Gastroesophageal sphincter (tissue), 4 donors: Measurements from ENCODE around the gene PCBD2. TPM values are rescaled to one million over a fixed set of nuclear protein-coding genes. Genes with fewer than 3 reads are reported as not detected.
"Not testable (repeated sequence)": the region's sequence is repeated elsewhere in the genome, so short reads cannot be mapped to it uniquely, and the experiment has no call there.

Source experiments
- ATAC-seq: fragments of 150-250 bp; one replicate; pipeline ENCODE4 v1.9.1; 2016; ENCODE audit warnings: mild to moderate bottlenecking, moderate library complexity
- H3K27ac ChIP-seq, 4 donors: fragments of 200-600 bp; sonication (generic) in 3 of 4; 1 replicate in 3 of 4; 2 replicates in 1 of 4; pipeline ENCODE4 v1.5.1; 2016 to 2019
- H3K27me3 ChIP-seq: fragments of 200-600 bp; sonication (generic); one replicate; pipeline ENCODE4 v1.5.1; 2019
- H3K36me3 ChIP-seq, 2 donors: fragments of 200-600 bp; sonication (generic); one replicate each; pipeline ENCODE4 v1.5.1; 2019; ENCODE audit warnings: control low read depth in 1 of 2
- H3K4me1 ChIP-seq, 3 donors: fragments of 200-600 bp; sonication (generic); 1 replicate in 2 of 3; 2 replicates in 1 of 3; pipeline ENCODE4 v1.5.1; 2016 to 2019; ENCODE audit warnings: control low read depth in 2 of 3
- H3K4me3 ChIP-seq, 2 donors: fragments of 200-600 bp; sonication (generic); one replicate each; pipeline ENCODE4 v1.5.1; 2019; ENCODE audit warnings: mild to moderate bottlenecking in 1 of 2, moderate library complexity in 1 of 2
- H3K9me3 ChIP-seq, 3 donors: fragments of 200-600 bp; sonication (generic); one replicate each; pipeline ENCODE4 v1.5.1; 2017 to 2019; ENCODE audit warnings: control low read depth in 2 of 3
- CTCF ChIP-seq, 4 experiments: fragments of 200-600 bp in 2 of 4; fragments of 450-650 bp in 2 of 4; sonication (generic) in 1 of 4; IDR thresholded peaks; one replicate each; pipeline ENCODE4 v1.5.1; 2017 to 2019; ENCODE audit warnings: antibody characterized with exemption in 4 of 4, mild to moderate bottlenecking in 2 of 4, moderate library complexity in 2 of 4
- EP300 ChIP-seq: sonication (generic); formaldehyde crosslinking; IDR thresholded peaks from one replicate; pipeline ENCODE4 v1.6.1; 2017; ENCODE audit warnings: antibody characterized with exemption, mild to moderate bottlenecking
- POLR2A ChIP-seq, 2 donors: fragments of 450-650 bp; IDR thresholded peaks; one replicate each; pipeline ENCODE4 v1.6.1; 2017; ENCODE audit warnings: antibody characterized with exemption in 2 of 2, mild to moderate bottlenecking in 2 of 2, moderate library complexity in 1 of 2
- POLR2AphosphoS5 ChIP-seq: sonication (generic); formaldehyde crosslinking; IDR thresholded peaks from one replicate; pipeline ENCODE4 v1.6.1; 2017; ENCODE audit warnings: antibody characterized with exemption
- WGBS, 2 donors: methylation state at CpG; one replicate each; pipeline ENCODE4 v1.1.5; 2018; ENCODE audit warnings: low coverage in 1 of 2; 5-methylcytosine and 5-hydroxymethylcytosine counted together
- total RNA-seq, 4 donors: library from RNA; depleted of rRNA; stranded (reverse); fragments of >200 nt; gene quantifications; one replicate each; pipeline ENCODE4 v1.1.0, GENCODE V29; 2016

PCBD2 gene
- total RNA-seq, 4 donors from 2014 or later = 8.3 to 10.8 (median 9.5) TPM

GRCh38 chr5:134992148-134992547, 87.2 kb downstream of the PCBD2 start:
- 95 to 100% methylated on average over 1 to 2 of the region's 5 CpGs for WGBS, 2 donors
- no peak overlapping the region for H3K27ac ChIP-seq
- peaks cover 0 to 9% (median 0%) of the 10 kb centered on the region in 3 donors for H3K4me1 ChIP-seq
- H3K9me3 ChIP-seq = no peaks in the 10 kb centered on the region
- no peak for ATAC-seq
- no peak overlapping the region for H3K4me3 ChIP-seq
- no peak for TF ChIP-seq POLR2AphosphoS5
- no peak for TF ChIP-seq POLR2A (IDR thresholded peaks at IDR 0.05)
- TF ChIP-seq CTCF (IDR thresholded peaks at IDR 0.05) = no peak
- no peak for TF ChIP-seq EP300
- H3K36me3 ChIP-seq = no peaks in the 10 kb centered on the region
- H3K27me3 ChIP-seq = no peaks in the 10 kb centered on the region

GRCh38 chr5:134993161-134993560, 88.2 kb downstream of the PCBD2 start:
- TF ChIP-seq POLR2AphosphoS5 (no peak), CTCF (IDR thresholded peaks at IDR 0.05) (no peak), POLR2A (IDR thresholded peaks at IDR 0.05) (no peak), EP300 (no peak)
- Histone ChIP-seq H3K27ac (no peak overlapping the region), H3K36me3 (no peaks in the 10 kb centered on the region), H3K9me3 (no peaks in the 10 kb centered on the region), H3K4me1 (peaks cover 0 to 9% (median 0%) of the 10 kb centered on the region in 3 donors), H3K27me3 (no peaks in the 10 kb centered on the region), H3K4me3 (no peak overlapping the region)
- ATAC-seq = no peak
- 89 to 100% methylated on average over 2 of the region's 2 CpGs for WGBS, 2 donors

- H3K27me3 ChIP-seq = no peaks in the 10 kb centered on the region
- no peak for ATAC-seq
Measured at GRCh38 chr5:134994560-134995156, 89.7 kb downstream of the PCBD2 start.

GRCh38 chr5:134995850-134996402, 91.0 kb downstream of the PCBD2 start:
- Histone ChIP-seq H3K4me1 (peaks cover 0 to 9% (median 0%) of the 10 kb centered on the region in 3 donors), H3K9me3 (no peaks in the 10 kb centered on the region), H3K36me3 (no peaks in the 10 kb centered on the region), H3K27me3 (no peaks in the 10 kb centered on the region), H3K27ac (no peak overlapping the region), H3K4me3 (no peak overlapping the region)
- 93 to 98% methylated on average over 3 to 6 of the region's 8 CpGs for WGBS, 2 donors
- no peak for ATAC-seq
- no peak for TF ChIP-seq POLR2A (IDR thresholded peaks at IDR 0.05)
- no peak for TF ChIP-seq CTCF (IDR thresholded peaks at IDR 0.05)
- no peak for TF ChIP-seq POLR2AphosphoS5
- no peak for TF ChIP-seq EP300

More at GRCh38 chr5:134994560-134995156, 89.7 kb downstream of the PCBD2 start:
- Histone ChIP-seq H3K4me1 (peaks cover 0 to 9% (median 0%) of the 10 kb centered on the region in 3 donors), H3K9me3 (no peaks in the 10 kb centered on the region), H3K27ac (no peak overlapping the region), H3K4me3 (no peak overlapping the region), H3K36me3 (no peaks in the 10 kb centered on the region)
- TF ChIP-seq POLR2AphosphoS5 (no peak), CTCF (IDR thresholded peaks at IDR 0.05) (no peak), EP300 (no peak), POLR2A (IDR thresholded peaks at IDR 0.05) (no peak)
- WGBS, 2 donors = 62 to 66% methylated on average over 2 of the region's 2 CpGs

- ATAC-seq = no peak
- TF ChIP-seq CTCF (IDR thresholded peaks at IDR 0.05) (no peak), POLR2A (IDR thresholded peaks at IDR 0.05) (no peak), POLR2AphosphoS5 (no peak), EP300 (no peak)
- H3K4me3 ChIP-seq = no peak overlapping the region
- peaks cover 0 to 9% (median 0%) of the 10 kb centered on the region in 3 donors for H3K4me1 ChIP-seq
- H3K27me3 ChIP-seq = no peaks in the 10 kb centered on the region
- no peaks in the 10 kb centered on the region for H3K9me3 ChIP-seq
- H3K36me3 ChIP-seq = no peaks in the 10 kb centered on the region
- H3K27ac ChIP-seq = no peak overlapping the region
- WGBS, 2 donors = 67 to 69% methylated on average over 2 to 3 of the region's 11 CpGs
Measured at GRCh38 chr5:134997015-134997414, 92.1 kb downstream of the PCBD2 start.

- WGBS, 2 donors = 95 to 100% methylated on average over 1 to 3 of the region's 5 CpGs
- not testable (repeated sequence) for H3K36me3 ChIP-seq, H3K9me3 ChIP-seq, H3K4me3 ChIP-seq, H3K27me3 ChIP-seq, H3K27ac ChIP-seq, ATAC-seq, H3K4me1 ChIP-seq
Measured at GRCh38 chr5:134998068-134998467, 93.1 kb downstream of the PCBD2 start.
